HepG2 (cell line): ENCODE data around the gene NCBP3. TPM values are rescaled to one million over a fixed set of nuclear protein-coding genes. Genes with fewer than 3 reads are reported as not detected.

ENCODE experiments used
- ATAC-seq: fragments of 200-7000 bp; cut with Tn5 transposase; 3 replicates; pipeline ENCODE4 v1.9.1; 2020; ENCODE audit warnings: mild to moderate bottlenecking, moderate library complexity
- BruUV-seq: library from RNA; stranded (reverse); fragments of 400-500 nt; replicated peaks from 2 replicates; lab custom pipeline; 2021; lab: Mats Ljungman, UMichigan
- CTCF ChIA-PET: fragments of 300-600 bp; formaldehyde crosslinking; extraction: SDS; loops from one replicate; lab custom pipeline; 2021; ENCODE audit warnings: low total read pairs, inconsistent platforms, low intra/inter-chr PET ratio; lab: Yijun Ruan, JAX
- POLR2A ChIA-PET: fragments of 350-600 bp; sonication (Branson Sonifier 250); formaldehyde crosslinking; loops from one replicate; lab custom pipeline; 2020; ENCODE audit warnings: antibody characterized with exemption, inconsistent platforms; lab: Yijun Ruan, JAX
- DNase-seq: peaks from one replicate; pipeline ENCODE4 v3.0.0-alpha.2; 2015; ENCODE audit warnings: low spot score
- FAIRE-seq: peaks from 3 replicates; lab custom pipeline; 2011; peaks lifted over from hg19 to GRCh38; lab: Jason Lieb, UNC
- H2AFZ ChIP-seq: one replicate; pipeline ENCODE4 v1.6.1; 2011; ENCODE audit warnings: low read length, inconsistent platforms
- H3K27ac ChIP-seq: fragments of 300-600 bp; 3 replicates; pipeline ENCODE4 v1.8.0; 2011; ENCODE audit warnings: mixed run types, mild to moderate bottlenecking, mixed read lengths, low read length, inconsistent platforms; ENCODE audit not compliant: insufficient read depth; ENCODE audit errors: extremely low read length
- H3K27me3 ChIP-seq, 2 experiments: fragments of 200-600 bp in 1 of 2; 2 replicates in 1 of 2; 3 replicates in 1 of 2; pipeline versions ENCODE4 v1.6.0 to v1.8.0; 2011; ENCODE audit warnings: low read length in 2 of 2, mild to moderate bottlenecking in 2 of 2, moderate library complexity in 2 of 2, inconsistent platforms in 1 of 2; ENCODE audit not compliant: insufficient read depth in 2 of 2, control insufficient read depth in 1 of 2
- H3K36me3 ChIP-seq, 2 experiments: fragments of 200-600 bp in 1 of 2; replicated peaks in 1 of 2; 2 replicates in 1 of 2; 3 replicates in 1 of 2; pipeline versions ENCODE4 v1.5.1 to v1.8.0; 2011; ENCODE audit warnings: low read length in 2 of 2, inconsistent platforms in 1 of 2; ENCODE audit not compliant: insufficient read depth in 2 of 2, control insufficient read depth in 1 of 2
- H3K4me1 ChIP-seq: 2 replicates; pipeline ENCODE4 v1.5.1; 2012; ENCODE audit warnings: low read length, inconsistent platforms; ENCODE audit not compliant: insufficient read depth
- H3K4me2 ChIP-seq: 2 replicates; pipeline ENCODE4 v1.6.0; 2011; ENCODE audit warnings: low read depth, low read length, inconsistent platforms
- H3K4me3 ChIP-seq, 3 experiments: fragments of 200-600 bp in 1 of 3; sonication (generic), shearing (Covaris generic) in 1 of 3; replicated peaks in 1 of 3; 2 replicates each; pipeline ENCODE4 v1.5.1; 2011 to 2016; ENCODE audit warnings: low read length in 3 of 3, inconsistent platforms in 2 of 3, low read depth in 2 of 3, mild to moderate bottlenecking in 2 of 3, control low read depth in 1 of 3, mixed read lengths in 1 of 3; ENCODE audit not compliant: insufficient read depth in 1 of 3
- H3K79me2 ChIP-seq: one replicate; pipeline ENCODE4 v1.6.1; 2011; ENCODE audit warnings: low read length, inconsistent platforms; ENCODE audit not compliant: insufficient read depth
- H3K9ac ChIP-seq: 2 replicates; pipeline ENCODE4 v1.6.0; 2011; ENCODE audit warnings: mild to moderate bottlenecking, low read depth, low read length, inconsistent platforms; ENCODE audit not compliant: insufficient read depth
- H3K9me3 ChIP-seq: 2 replicates; pipeline ENCODE4 v1.5.1; 2012; ENCODE audit warnings: mild to moderate bottlenecking, low read length
- H4K20me1 ChIP-seq: 2 replicates; pipeline ENCODE4 v1.6.0; 2011; ENCODE audit warnings: inconsistent platforms, mild to moderate bottlenecking, low read length, moderate library complexity; ENCODE audit not compliant: insufficient read depth
- ATF7 ChIP-seq, 2 experiments: fragments of 450-650 bp in 1 of 2; sonication (generic) in 1 of 2; formaldehyde crosslinking in 1 of 2; IDR thresholded peaks; 2 replicates each; pipeline versions ENCODE4 v1.4.0 to v1.6.1; 2016 to 2020; ENCODE audit warnings: antibody characterized with exemption in 1 of 2, mild to moderate bottlenecking in 1 of 2, missing genetic modification reagents in 1 of 2
- CBX1 ChIP-seq: IDR thresholded peaks from one replicate; pipeline ENCODE4 v1.6.1; 2016; ENCODE audit warnings: antibody characterized with exemption, low read depth
- ERF ChIP-seq: IDR thresholded peaks from 2 replicates; pipeline ENCODE4 v1.6.1; 2018; ENCODE audit warnings: missing biosample characterization, missing genetic modification reagents
- GPN1 ChIP-seq: sonication (generic); formaldehyde crosslinking; IDR thresholded peaks from 2 replicates; pipeline ENCODE4 v1.5.1; 2020; ENCODE audit warnings: missing genetic modification reagents, borderline replicate concordance
- HMG20A ChIP-seq: IDR thresholded peaks from 2 replicates; pipeline ENCODE4 v1.6.1; 2016; ENCODE audit warnings: borderline replicate concordance
- MYPOP ChIP-seq: sonication (generic); formaldehyde crosslinking; IDR thresholded peaks from 2 replicates; pipeline ENCODE4 v1.8.1; 2023; ENCODE audit warnings: mild to moderate bottlenecking, moderate library complexity, missing genetic modification reagents
- NBN ChIP-seq: fragments of 450-650 bp; conservative IDR thresholded peaks from 2 replicates; pipeline ENCODE4 v1.6.1; 2017
- NRL ChIP-seq: sonication (generic); formaldehyde crosslinking; IDR thresholded peaks from 2 replicates; pipeline ENCODE4 v1.5.0; 2020; ENCODE audit warnings: missing genetic modification reagents, mild to moderate bottlenecking, moderate library complexity, borderline replicate concordance
- PHF21A ChIP-seq: sonication (generic); formaldehyde crosslinking; IDR thresholded peaks from 2 replicates; pipeline ENCODE4 v1.5.0; 2020; ENCODE audit warnings: mild to moderate bottlenecking, missing genetic modification reagents
- POLR2A ChIP-seq, 2 experiments: IDR thresholded peaks; 2 replicates each; pipeline ENCODE4 v1.6.1; 2011; ENCODE audit warnings: low read depth in 2 of 2, low read length in 2 of 2, mild to moderate bottlenecking in 1 of 2, moderate library complexity in 1 of 2; ENCODE audit not compliant: insufficient read depth in 1 of 2
- RAD51 ChIP-seq: fragments of 450-650 bp; IDR thresholded peaks from 2 replicates; pipeline ENCODE4 v1.6.1; 2016; ENCODE audit warnings: borderline replicate concordance
- SAFB2 ChIP-seq: sonication (generic); formaldehyde crosslinking; IDR thresholded peaks from 2 replicates; pipeline ENCODE4 v1.5.1; 2020; ENCODE audit warnings: missing genetic modification reagents, low read depth, mild to moderate bottlenecking, borderline replicate concordance
- TCF12 ChIP-seq, 2 experiments: fragments of 450-650 bp in 1 of 2; sonication (generic) in 1 of 2; formaldehyde crosslinking in 1 of 2; IDR thresholded peaks; 2 replicates each; pipeline versions ENCODE4 v1.6.1 to v1.8.0; 2017 to 2022; ENCODE audit warnings: antibody characterized with exemption in 1 of 2, mild to moderate bottlenecking in 1 of 2, missing genetic modification reagents in 1 of 2, moderate library complexity in 1 of 2
- ZBTB21 ChIP-seq: sonication (generic); formaldehyde crosslinking; IDR thresholded peaks from 2 replicates; pipeline ENCODE4 v1.4.0; 2020; ENCODE audit warnings: missing genetic modification reagents
- ZFP90 ChIP-seq: sonication (generic); formaldehyde crosslinking; IDR thresholded peaks from 2 replicates; pipeline ENCODE4 v1.8.0; 2022; ENCODE audit warnings: missing genetic modification reagents, mild to moderate bottlenecking, inconsistent platforms, borderline replicate concordance
- ZFYVE20 ChIP-seq: sonication (generic); formaldehyde crosslinking; IDR thresholded peaks from 2 replicates; pipeline ENCODE4 v1.8.0; 2023; ENCODE audit warnings: low read depth, mild to moderate bottlenecking, moderate library complexity, missing genetic modification reagents, borderline replicate concordance
- ZNF101 ChIP-seq: sonication (generic); formaldehyde crosslinking; IDR thresholded peaks from 2 replicates; pipeline ENCODE4 v1.4.0; 2020; ENCODE audit warnings: mild to moderate bottlenecking, low read depth, missing genetic modification reagents, borderline replicate concordance
- ZNF264 ChIP-seq: sonication (generic); formaldehyde crosslinking; IDR thresholded peaks from 2 replicates; pipeline ENCODE4 v1.4.0; 2020; ENCODE audit warnings: missing genetic modification reagents
- ZNF749 ChIP-seq: sonication (generic); formaldehyde crosslinking; IDR thresholded peaks from 2 replicates; pipeline ENCODE4 v1.8.0; 2022; ENCODE audit warnings: mild to moderate bottlenecking, missing genetic modification reagents, moderate library complexity, borderline replicate concordance
- ZNF782 ChIP-seq: sonication (generic); formaldehyde crosslinking; IDR thresholded peaks from 2 replicates; pipeline ENCODE4 v1.4.0; 2020; ENCODE audit warnings: missing genetic modification reagents, mild to moderate bottlenecking, borderline replicate concordance
- WGBS: methylation state at CpG from one replicate; pipeline ENCODE4 v1.1.6; 2017; ENCODE audit warnings: low lambda C conversion rate; 5-methylcytosine and 5-hydroxymethylcytosine counted together
- in situ Hi-C: cut with HindIII; loops from 2 replicates; pipeline ENCODE4 v1.10.0; 2017; ENCODE audit warnings: low pct_unique_long_range_greater_than_20kb; ENCODE audit not compliant: extremely low pct_ligation_motif_present
- intact Hi-C: fragments of 100-400 bp; cut with micrococcal nuclease; formaldehyde crosslinking; loops from one replicate; pipeline ENCODE4 v1.10.0; 2022; ENCODE audit not compliant: unreplicated experiment
- polyA plus RNA-seq, 8 experiments: library from polyadenylated mRNA; depleted of rRNA in 3 of 8; stranded (reverse) in 7 of 8; unstranded in 1 of 8; fragments of >200 nt; fragmentation: Illumina TruSeq in 4 of 8; extraction: Trizol in 4 of 8; gene quantifications; 2 replicates each; pipeline versions ENCODE4 v1.2.1 to v1.2.3, GENCODE V29; 2011 to 2016; ENCODE audit warnings: low read depth in 4 of 8, missing spikeins in 1 of 8, mixed read lengths in 1 of 8; ENCODE audit not compliant: insufficient read depth in 1 of 8
- total RNA-seq, 5 experiments: library from RNA; depleted of rRNA; stranded (reverse); fragments of >200 nt; fragmentation: Illumina TruSeq; extraction: Trizol; gene quantifications; 2 replicates each; pipeline ENCODE4 v1.2.3, GENCODE V29; 2016; ENCODE audit warnings: low read depth in 1 of 5
- TF ChIP-seq, protein P1 (sequence below): sonication (generic); formaldehyde crosslinking; IDR thresholded peaks from 2 replicates; pipeline ENCODE4 v1.9.0; 2021; ENCODE audit warnings: missing genetic modification reagents, borderline replicate concordance

The NCBP3 gene
- total and polyA plus RNA-seq, 2 of the 13 experiments (the other 11 are each of a cell fraction or from before 2014, with no cell fraction given): 19.5 to 24.8 TPM

GRCh38 chr17:3780986-3781385, 65.1 kb downstream of the NCBP3 start (continued):
- TF ChIP-seq SAFB2 (no peak), NBN (no peak), ZBTB21 (CRISPR knock-in tag) (no peak), TCF12 (IDR thresholded peaks at IDR 0.05) (no peak), TCF12 (CRISPR knock-in tag; IDR thresholded peaks at IDR 0.05) (no peak)

- DNase-seq (no peak), FAIRE-seq (no peak), ATAC-seq (no peak)
- no TSS peak for BruUV-seq
- no peaks in the 10 kb centered on the region for H3K27me3 ChIP-seq
- CTCF ChIA-PET: no interaction called here
- POLR2A ChIA-PET: no interaction called here
- in situ Hi-C loops (no loop called here), intact Hi-C loops (no loop called here)
- H3K9me3 ChIP-seq: no peaks in the 10 kb centered on the region
- H3K4me2 ChIP-seq: no peak overlapping the region
- peaks cover 18% of the 10 kb centered on the region for H3K4me1 ChIP-seq
- H3K27ac ChIP-seq: no peak overlapping the region
- no peaks in the 10 kb centered on the region for H4K20me1 ChIP-seq
- H3K4me3 ChIP-seq: no peak overlapping the region
- no peak for TF ChIP-seq ATF7 (IDR thresholded peaks at IDR 0.05)
- no peak for TF ChIP-seq ATF7 (CRISPR knock-in tag; IDR thresholded peaks at IDR 0.05)
- TF ChIP-seq, protein P1, sequence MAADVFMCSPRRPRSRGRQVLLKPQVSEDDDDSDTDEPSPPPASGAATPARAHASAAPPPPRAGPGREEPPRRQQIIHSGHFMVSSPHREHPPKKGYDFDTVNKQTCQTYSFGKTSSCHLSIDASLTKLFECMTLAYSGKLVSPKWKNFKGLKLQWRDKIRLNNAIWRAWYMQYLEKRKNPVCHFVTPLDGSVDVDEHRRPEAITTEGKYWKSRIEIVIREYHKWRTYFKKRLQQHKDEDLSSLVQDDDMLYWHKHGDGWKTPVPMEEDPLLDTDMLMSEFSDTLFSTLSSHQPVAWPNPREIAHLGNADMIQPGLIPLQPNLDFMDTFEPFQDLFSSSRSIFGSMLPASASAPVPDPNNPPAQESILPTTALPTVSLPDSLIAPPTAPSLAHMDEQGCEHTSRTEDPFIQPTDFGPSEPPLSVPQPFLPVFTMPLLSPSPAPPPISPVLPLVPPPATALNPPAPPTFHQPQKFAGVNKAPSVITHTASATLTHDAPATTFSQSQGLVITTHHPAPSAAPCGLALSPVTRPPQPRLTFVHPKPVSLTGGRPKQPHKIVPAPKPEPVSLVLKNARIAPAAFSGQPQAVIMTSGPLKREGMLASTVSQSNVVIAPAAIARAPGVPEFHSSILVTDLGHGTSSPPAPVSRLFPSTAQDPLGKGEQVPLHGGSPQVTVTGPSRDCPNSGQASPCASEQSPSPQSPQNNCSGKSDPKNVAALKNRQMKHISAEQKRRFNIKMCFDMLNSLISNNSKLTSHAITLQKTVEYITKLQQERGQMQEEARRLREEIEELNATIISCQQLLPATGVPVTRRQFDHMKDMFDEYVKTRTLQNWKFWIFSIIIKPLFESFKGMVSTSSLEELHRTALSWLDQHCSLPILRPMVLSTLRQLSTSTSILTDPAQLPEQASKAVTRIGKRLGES (CRISPR knock-in tag): no peak
- TF ChIP-seq NRL (CRISPR knock-in tag): no peak
- TF ChIP-seq GPN1: no peak
- no peak for TF ChIP-seq PHF21A (CRISPR knock-in tag)
- TF ChIP-seq HMG20A (CRISPR knock-in tag): no peak
- no peak for TF ChIP-seq ZNF264
- no peak for TF ChIP-seq RAD51
- no peak for TF ChIP-seq MYPOP (CRISPR knock-in tag)
- TF ChIP-seq ZFYVE20 (CRISPR knock-in tag): no peak
- TF ChIP-seq ZNF749 (CRISPR knock-in tag): no peak
- no peak for TF ChIP-seq ERF
- no peak for TF ChIP-seq ZNF101 (CRISPR knock-in tag)
- no peak for TF ChIP-seq CBX1
- no peak for TF ChIP-seq ZFP90 (CRISPR knock-in tag)
- no peak for TF ChIP-seq ZNF782
- TF ChIP-seq POLR2A (IDR thresholded peaks at IDR 0.05; ENCODE audit: insufficient read depth in 1 of 2, low read depth in 2 of 2, low read length in 2 of 2): no peak
- WGBS: 84% methylated on average over 18 of the region's 20 CpGs
- no peaks in the 10 kb centered on the region for H3K79me2 ChIP-seq
- H3K9ac ChIP-seq: no peak overlapping the region
- H3K36me3 ChIP-seq: no peaks in the 10 kb centered on the region
- H2AFZ ChIP-seq: no peak overlapping the region
Measured at GRCh38 chr17:3777366-3778120, 68.5 kb downstream of the NCBP3 start.
